HG03342 (cell line): Measurements from ENCODE around the gene GRK1.
"Not testable (repeated sequence)": the region's sequence is repeated elsewhere in the genome, so short reads cannot be mapped to it uniquely, and the experiment has no call there.

Source experiments
- ATAC-seq: cut with Tn5 transposase; IDR thresholded peaks from one replicate; pipeline ENCODE4 v1.9.1; 2021; ENCODE audit warnings: mild to moderate bottlenecking, moderate library complexity; ENCODE audit not compliant: unreplicated experiment

The GRK1 gene

GRCh38 chr13:113666951-113667701 is at the start of gene GRK1:
Gene GRK1 (plus strand): TSS chr13:113667219. CDS start chr13:113667387, 168 bp downstream.
- no peak for ATAC-seq

- no peak for ATAC-seq
Observed at GRCh38 chr13:113617961-113618360, 49.1 kb upstream of the GRK1 start.

GRCh38 chr13:113618455-113618854 is 48.6 kb upstream of the GRK1 start:
- no peak for ATAC-seq

- no peak for ATAC-seq
Observed at GRCh38 chr13:113620036-113620796, 46.8 kb upstream of the GRK1 start.

GRCh38 chr13:113621046-113621445 is 46.0 kb upstream of the GRK1 start:
- ATAC-seq, result no peak

- not testable (repeated sequence) for ATAC-seq
Observed at GRCh38 chr13:113621498-113621897, 45.5 kb upstream of the GRK1 start.

- not testable (repeated sequence) for ATAC-seq
Observed at GRCh38 chr13:113621986-113622550, 45.0 kb upstream of the GRK1 start.

- ATAC-seq, result no peak
Observed at GRCh38 chr13:113622791-113623490, 44.1 kb upstream of the GRK1 start.

GRCh38 chr13:113623491-113624234 is 43.4 kb upstream of the GRK1 start:
- no peak for ATAC-seq

- no peak for ATAC-seq
Observed at GRCh38 chr13:113624235-113624587, 42.8 kb upstream of the GRK1 start.

GRCh38 chr13:113624640-113625304 is 42.2 kb upstream of the GRK1 start:
- not testable (repeated sequence) for ATAC-seq

- ATAC-seq, result no peak
Observed at GRCh38 chr13:113625965-113626721, 40.9 kb upstream of the GRK1 start.

GRCh38 chr13:113627136-113627535 is 39.9 kb upstream of the GRK1 start:
- ATAC-seq, result no peak

GRCh38 chr13:113628291-113629270 is 38.4 kb upstream of the GRK1 start:
- ATAC-seq, result no peak

- no peak for ATAC-seq
Observed at GRCh38 chr13:113629866-113630265, 37.2 kb upstream of the GRK1 start.

GRCh38 chr13:113630296-113630695 is 36.7 kb upstream of the GRK1 start:
- ATAC-seq, result no peak

GRCh38 chr13:113630804-113631203 is 36.2 kb upstream of the GRK1 start:
- no peak for ATAC-seq
